ENCODE measurements around the gene ZNF608. TPM values are rescaled to one million over a fixed set of nuclear protein-coding genes. Genes with fewer than 3 reads are reported as not detected.

Gene ZNF608
- total and polyA plus RNA-seq, 9 of the 15 experiments (the other 6 are each of a cell fraction or from before 2014, with no cell fraction given) = 0.38 to 1.5 (median 1.00) TPM

DNA sequence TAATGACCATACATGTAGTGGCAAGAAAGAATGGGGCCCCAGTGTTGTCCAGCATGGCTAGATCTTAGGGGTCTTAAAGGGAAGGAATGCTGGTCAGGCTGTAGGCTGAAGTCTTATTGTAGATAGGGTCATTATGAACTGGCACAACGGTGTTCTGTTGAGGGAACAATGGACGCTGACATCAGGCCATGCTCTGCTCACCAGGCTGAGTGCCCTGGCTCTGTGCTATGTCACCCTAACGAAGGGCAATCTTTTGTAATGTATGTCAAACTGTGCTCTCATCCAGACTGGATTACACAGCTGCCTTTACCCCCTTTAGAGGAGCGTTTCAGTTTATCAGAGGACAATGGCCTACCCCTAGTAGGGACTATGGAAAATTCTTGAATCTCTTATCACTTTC, 14.6 kb upstream of the ZNF608 start (continued):
- TF ChIP-seq ZNF518B (CRISPR knock-in tag; IDR thresholded peaks at IDR 0.05) = no peak

DNA sequence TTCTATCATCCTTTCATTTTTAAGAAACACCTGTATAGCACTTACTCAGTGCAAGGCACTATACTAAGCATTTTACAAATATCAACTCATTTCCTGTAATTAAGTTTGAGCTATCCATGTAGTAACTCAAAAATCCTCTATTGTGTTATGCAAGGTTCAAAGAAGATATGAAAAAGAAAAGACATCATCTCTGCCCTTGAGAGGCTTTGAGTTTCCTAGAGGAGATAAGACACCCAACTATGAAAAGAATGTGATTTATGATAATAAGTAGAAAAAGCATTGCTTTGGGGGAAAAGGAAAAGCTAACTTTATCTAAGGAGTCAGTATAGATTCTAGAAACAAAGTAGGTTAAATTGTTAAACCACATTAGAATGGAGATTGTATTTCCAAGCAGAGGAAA, 14.2 kb upstream of the ZNF608 start:
- Histone ChIP-seq H3K27ac (ENCODE audit: extremely low read depth, low read depth, low read length) (no peak overlapping the region), H3K79me2 (ENCODE audit: control insufficient read depth, insufficient read depth, low read length) (no peaks in the 10 kb centered on the region), H3K27me3 (ENCODE audit: control insufficient read depth in 2 of 2, insufficient read depth in 2 of 2, low read length in 2 of 2) (peaks cover 0 to 7% of the 10 kb centered on the region in 2 experiments; a peak in 3 of 5 replicates), H3K4me2 (ENCODE audit: insufficient read depth, low read length) (no peak overlapping the region), H3K9me3 (replicated peaks; ENCODE audit: control insufficient read depth, insufficient read depth, low read depth, low read length) (no peaks in the 10 kb centered on the region), H3K4me3 (no peak overlapping the region), H4K20me1 (replicated peaks; ENCODE audit: control insufficient read depth, insufficient read depth, low read length) (no peaks in the 10 kb centered on the region), H3K4me1 (replicated peaks in 1 of 2; ENCODE audit: control insufficient read depth in 2 of 2, insufficient read depth in 2 of 2, low read length in 2 of 2) (no peaks in the 10 kb centered on the region), H2AFZ (ENCODE audit: low read depth, low read length) (no peak overlapping the region), H3K36me3 (ENCODE audit: control insufficient read depth, insufficient read depth, low read length) (no peaks in the 10 kb centered on the region), H3K9me1 (ENCODE audit: control insufficient read depth, insufficient read depth, low read length) (no peaks in the 10 kb centered on the region), H3K9ac (ENCODE audit: insufficient read depth in 1 of 2, low read depth in 2 of 2, low read length in 2 of 2) (no peak overlapping the region)
- TF ChIP-seq CHD2 (IDR thresholded peaks at IDR 0.05; ENCODE audit: low read depth, low read length) = no peak
- no peak for TF ChIP-seq PCBP1 (IDR thresholded peaks at IDR 0.05; ENCODE audit: low read depth, low read length, poor library complexity, severe bottlenecking)
- TF ChIP-seq NFE2L1 (tag; IDR thresholded peaks at IDR 0.05; ENCODE audit: borderline replicate concordance, low read depth) = no peak
- no peak for TF ChIP-seq TCFL5 (CRISPR knock-in tag; conservative IDR thresholded peaks at IDR 0.05)
- no peak for TF ChIP-seq NR1H2 (CRISPR knock-in tag; IDR thresholded peaks at IDR 0.05)
- no peak for TF ChIP-seq ATF1 (CRISPR knock-in tag; IDR thresholded peaks at IDR 0.05)
- TF ChIP-seq ATF1 (tag; IDR thresholded peaks at IDR 0.05) = no peak
- no peak for TF ChIP-seq CBX8 (IDR thresholded peaks at IDR 0.05; ENCODE audit: borderline replicate concordance, extremely low read depth, low read depth, low read length, poor library complexity, severe bottlenecking)
- TF ChIP-seq SREBF2 (CRISPR knock-in tag; IDR thresholded peaks at IDR 0.05) = no peak
- TF ChIP-seq, protein P1, sequence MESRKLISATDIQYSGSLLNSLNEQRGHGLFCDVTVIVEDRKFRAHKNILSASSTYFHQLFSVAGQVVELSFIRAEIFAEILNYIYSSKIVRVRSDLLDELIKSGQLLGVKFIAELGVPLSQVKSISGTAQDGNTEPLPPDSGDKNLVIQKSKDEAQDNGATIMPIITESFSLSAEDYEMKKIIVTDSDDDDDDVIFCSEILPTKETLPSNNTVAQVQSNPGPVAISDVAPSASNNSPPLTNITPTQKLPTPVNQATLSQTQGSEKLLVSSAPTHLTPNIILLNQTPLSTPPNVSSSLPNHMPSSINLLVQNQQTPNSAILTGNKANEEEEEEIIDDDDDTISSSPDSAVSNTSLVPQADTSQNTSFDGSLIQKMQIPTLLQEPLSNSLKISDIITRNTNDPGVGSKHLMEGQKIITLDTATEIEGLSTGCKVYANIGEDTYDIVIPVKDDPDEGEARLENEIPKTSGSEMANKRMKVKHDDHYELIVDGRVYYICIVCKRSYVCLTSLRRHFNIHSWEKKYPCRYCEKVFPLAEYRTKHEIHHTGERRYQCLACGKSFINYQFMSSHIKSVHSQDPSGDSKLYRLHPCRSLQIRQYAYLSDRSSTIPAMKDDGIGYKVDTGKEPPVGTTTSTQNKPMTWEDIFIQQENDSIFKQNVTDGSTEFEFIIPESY (CRISPR knock-in tag; IDR thresholded peaks at IDR 0.05) = no peak
- no peak for TF ChIP-seq RAD51 (IDR thresholded peaks at IDR 0.05; ENCODE audit: borderline replicate concordance, low read depth)
- TF ChIP-seq ID3 (CRISPR knock-in tag; IDR thresholded peaks at IDR 0.05) = no peak
- TF ChIP-seq ID3 (tag; IDR thresholded peaks at IDR 0.05) = no peak
- DNase-seq (ENCODE audit: extremely low read depth in 1 of 4, low spot score in 3 of 4) (no peak), ATAC-seq (no peak), FAIRE-seq (no peak)
- in situ Hi-C loops (cut with MboI) = no loop called here
- ChIA-PET POLR2A (no interaction called here), CTCF (ENCODE audit: low intra/inter-chr PET ratio) (no interaction called here)
- no TSS peak for BruUV-seq (replicated peaks)
- intact Hi-C loops (cut with micrococcal nuclease) = no loop called here
